Heart left ventricle (tissue), 16 donors: Measurements from ENCODE around the gene HSPB8. TPM values are rescaled to one million over a fixed set of nuclear protein-coding genes. Genes with fewer than 3 reads are reported as not detected.
A peak's percentile ranks its signal among the peaks of the same experiment; 100 is the strongest.

Experiments
- ATAC-seq, 4 donors: fragments of 200-7000 bp; cut with Tn5 transposase; one replicate each; pipeline ENCODE4 v1.9.1; 2020 to 2022; ENCODE audit warnings: moderate library complexity in 4 of 4, mild to moderate bottlenecking in 3 of 4, moderate number of reproducible peaks in 1 of 4
- DNase-seq, 5 donors: peaks; one replicate each; pipeline ENCODE4 v3.0.0-alpha.2; 2020
- H3K27ac ChIP-seq, 12 donors: fragments of 200-600 bp; sonication (generic) in 4 of 12; one replicate each; pipeline versions ENCODE4 v1.5.0 to v1.8.0; 2016 to 2022; ENCODE audit warnings: mild to moderate bottlenecking in 2 of 12
- H3K27me3 ChIP-seq, 9 donors: fragments of 200-600 bp; sonication (generic) in 2 of 9; one replicate each; pipeline versions ENCODE4 v1.5.1 to v1.8.0; 2016 to 2022; ENCODE audit warnings: mild to moderate bottlenecking in 3 of 9
- H3K36me3 ChIP-seq, 9 donors: fragments of 200-600 bp; sonication (generic) in 2 of 9; one replicate each; pipeline versions ENCODE4 v1.5.0 to v1.8.0; 2018 to 2022; ENCODE audit warnings: mild to moderate bottlenecking in 2 of 9
- H3K4me1 ChIP-seq, 12 donors: fragments of 200-600 bp; sonication (generic) in 4 of 12; one replicate each; pipeline versions ENCODE4 v1.5.0 to v1.8.0; 2016 to 2022; ENCODE audit warnings: mild to moderate bottlenecking in 3 of 12
- H3K4me3 ChIP-seq, 12 donors: fragments of 200-600 bp; sonication (generic) in 4 of 12; one replicate each; pipeline versions ENCODE4 v1.5.0 to v1.8.0; 2017 to 2022; ENCODE audit warnings: mild to moderate bottlenecking in 9 of 12, moderate library complexity in 4 of 12
- H3K9me3 ChIP-seq, 12 donors: fragments of 200-600 bp; sonication (generic) in 4 of 12; one replicate each; pipeline versions ENCODE4 v1.5.0 to v1.8.0; 2016 to 2022; ENCODE audit warnings: mild to moderate bottlenecking in 1 of 12
- POLR2A ChIP-seq, 2 donors: fragments of 450-650 bp; IDR thresholded peaks; one replicate each; pipeline ENCODE4 v1.6.1; 2017; ENCODE audit warnings: antibody characterized with exemption in 2 of 2, mild to moderate bottlenecking in 2 of 2, moderate library complexity in 2 of 2
- WGBS, 4 donors: extraction: QIAGEN DNeasy Blood & Tissue Kit in 2 of 4; methylation state at CpG; one replicate each; pipeline versions ENCODE4 v1.1.5 to v1.1.7; 2013 to 2018; 5-methylcytosine and 5-hydroxymethylcytosine counted together
- intact Hi-C, 10 donors: fragments of 100-400 bp; cut with DNase I; formaldehyde crosslinking; loops; one replicate each; pipeline versions ENCODE4 v1.11.1 to v1.14.2; 2022
- polyA plus RNA-seq, 2 donors: library from polyadenylated mRNA; stranded (reverse); fragments of 200-250 nt; gene quantifications; one replicate each; pipeline ENCODE4 v1.2.3, GENCODE V29; 2013
- total RNA-seq, 9 donors: library from RNA; depleted of rRNA in 2 of 9; stranded (reverse); fragments of >200 nt in 2 of 9; fragmentation: NEBNext Ultra II Directional in 3 of 9; extraction: Animal tissue kit (Norgen Biotek cat#: 25700) in 3 of 9; gene quantifications; one replicate each; pipeline versions ENCODE4 v1.1.0 to v1.2.4, GENCODE V29; 2016 to 2023
- TF ChIP-seq, protein P1 (sequence below), 12 donors: fragments of 200-600 bp; sonication (generic) in 4 of 12; IDR thresholded peaks; one replicate each; pipeline versions ENCODE4 v1.5.0 to v1.8.0; 2018 to 2022; ENCODE audit warnings: antibody characterized with exemption in 12 of 12, mild to moderate bottlenecking in 5 of 12
- donor health status: ischemic (EF 13 %, LVEDD 7.1; RV severe dilation, severe dysfunction).
- donor health status: healthy with polysubstance abuse.
- donor health status: DM: no; HTN: yes; CAD: no.
- donor health status: DM: no; HTN: no; CAD: no.
- donor health status: ischemic (EF 25% LVEDD 6.9; RV normal size, moderate dysfunction).
- donor health status: ischemic (EF 25% LVEDD 5.7; RV mildly dilated, moderate dysfunction).
- donor health status: healthy.
- donor health status: DM: yes; HTN: yes; CAD: no.
- donor health status: ischemic (EF 35%, LVEDD 5.7; RV mildly dilated, moderate dysfunction).
- donor health status: nonischemic (EF 11% LVEDD 7.7; RV severe dilation, severe dysfunction).
- donor health status: DM: yes; HTN: yes; CAD: no.
- donor health status: PGD.
- donor health status: ischemic (EF 29% LVEDD 5.4; RV normal size, mild dysfunction).
- donor health status: nonischemic (EF 23%, LVEDD 6.1; RV moderate dilation, normal function).

The HSPB8 gene
- total and polyA plus RNA-seq, 11 donors: 417 to 662 (median 523) TPM

DNA sequence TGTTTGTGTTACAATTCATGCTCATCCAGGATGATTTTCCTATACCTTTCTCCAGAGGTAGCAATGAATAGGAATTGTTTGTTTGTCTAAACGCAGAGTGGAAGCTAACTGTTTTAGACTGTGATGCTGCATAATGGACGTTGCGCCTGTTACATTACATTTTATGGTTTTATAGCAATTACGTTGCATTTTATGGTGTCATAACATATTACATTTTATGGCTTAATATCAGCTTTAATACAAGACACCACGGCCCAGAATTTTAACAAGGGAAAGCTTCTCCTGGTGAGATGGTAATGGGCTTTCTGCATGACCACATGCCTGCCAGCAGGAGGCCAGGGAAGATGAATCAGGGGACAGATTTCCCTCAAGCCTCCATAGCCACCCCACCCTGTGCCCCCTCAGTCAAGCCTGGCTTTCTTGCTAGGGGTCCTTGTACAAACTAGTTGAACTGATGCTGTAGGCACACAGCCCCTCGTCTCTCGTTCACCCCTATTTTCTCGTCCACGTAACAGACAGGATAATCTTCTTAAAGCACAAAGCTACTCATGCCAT lies 56.5 kb downstream of the HSPB8 start:
- Histone ChIP-seq H3K27ac (no peak overlapping the region), H3K9me3 (peaks cover 0 to 2% (median 0%) of the 10 kb centered on the region in 12 donors), H3K27me3 (no peaks in the 10 kb centered on the region), H3K36me3 (no peaks in the 10 kb centered on the region), H3K4me3 (no peak overlapping the region), H3K4me1 (peaks cover 0 to 4% (median 0%) of the 10 kb centered on the region in 12 donors)
- intact Hi-C loops: no loop called here
- DNase-seq (no peak), ATAC-seq (no peak)
- WGBS, 4 donors: 70 to 79% (median 73%) methylated on average over 9 of the region's 9 CpGs
- TF ChIP-seq POLR2A (IDR thresholded peaks at IDR 0.05): no peak
- TF ChIP-seq, protein P1, sequence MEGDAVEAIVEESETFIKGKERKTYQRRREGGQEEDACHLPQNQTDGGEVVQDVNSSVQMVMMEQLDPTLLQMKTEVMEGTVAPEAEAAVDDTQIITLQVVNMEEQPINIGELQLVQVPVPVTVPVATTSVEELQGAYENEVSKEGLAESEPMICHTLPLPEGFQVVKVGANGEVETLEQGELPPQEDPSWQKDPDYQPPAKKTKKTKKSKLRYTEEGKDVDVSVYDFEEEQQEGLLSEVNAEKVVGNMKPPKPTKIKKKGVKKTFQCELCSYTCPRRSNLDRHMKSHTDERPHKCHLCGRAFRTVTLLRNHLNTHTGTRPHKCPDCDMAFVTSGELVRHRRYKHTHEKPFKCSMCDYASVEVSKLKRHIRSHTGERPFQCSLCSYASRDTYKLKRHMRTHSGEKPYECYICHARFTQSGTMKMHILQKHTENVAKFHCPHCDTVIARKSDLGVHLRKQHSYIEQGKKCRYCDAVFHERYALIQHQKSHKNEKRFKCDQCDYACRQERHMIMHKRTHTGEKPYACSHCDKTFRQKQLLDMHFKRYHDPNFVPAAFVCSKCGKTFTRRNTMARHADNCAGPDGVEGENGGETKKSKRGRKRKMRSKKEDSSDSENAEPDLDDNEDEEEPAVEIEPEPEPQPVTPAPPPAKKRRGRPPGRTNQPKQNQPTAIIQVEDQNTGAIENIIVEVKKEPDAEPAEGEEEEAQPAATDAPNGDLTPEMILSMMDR (IDR thresholded peaks at IDR 0.05): peak in 9 of 12 donors; percentile 16 to 47 (median 25)

DNA sequence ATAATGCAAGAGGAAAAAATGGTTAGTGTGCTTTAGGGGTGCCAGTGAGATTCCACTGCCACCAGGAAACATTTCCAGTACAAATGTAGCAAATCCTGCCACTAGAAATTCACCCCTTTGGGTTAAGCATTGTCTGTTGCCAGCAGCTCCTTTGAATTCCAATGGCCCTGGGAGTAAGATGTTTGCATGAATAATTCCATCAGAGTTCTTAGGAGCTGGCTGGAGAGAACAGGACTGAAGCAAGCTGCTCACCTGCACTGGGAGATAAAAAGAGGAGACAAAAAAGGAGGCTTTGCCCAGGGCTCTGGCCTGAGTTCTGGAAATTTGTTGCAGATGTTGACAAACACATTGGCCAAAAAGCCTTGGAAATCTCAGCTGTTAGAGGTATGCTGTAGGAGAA lies 57.6 kb downstream of the HSPB8 start:
- peaks cover 0 to 4% (median 0%) of the 10 kb centered on the region in 12 donors for H3K4me1 ChIP-seq
- peaks cover 0 to 2% (median 0%) of the 10 kb centered on the region in 12 donors for H3K9me3 ChIP-seq
- no peaks in the 10 kb centered on the region for H3K36me3 ChIP-seq
- TF ChIP-seq, protein P1 (IDR thresholded peaks at IDR 0.05): no peak
- TF ChIP-seq POLR2A (IDR thresholded peaks at IDR 0.05): no peak
- intact Hi-C loops: no loop called here
- ATAC-seq (no peak), DNase-seq (no peak)
- no peaks in the 10 kb centered on the region for H3K27me3 ChIP-seq
- no peak overlapping the region for H3K4me3 ChIP-seq
- H3K27ac ChIP-seq: no peak overlapping the region

- Histone ChIP-seq H3K9me3 (peaks cover 0 to 2% (median 0%) of the 10 kb centered on the region in 12 donors), H3K27ac (no peak overlapping the region), H3K4me3 (no peak overlapping the region), H3K27me3 (no peaks in the 10 kb centered on the region), H3K36me3 (no peaks in the 10 kb centered on the region), H3K4me1 (peaks cover 0 to 4% (median 0%) of the 10 kb centered on the region in 12 donors)
- TF ChIP-seq POLR2A (IDR thresholded peaks at IDR 0.05): no peak
- TF ChIP-seq, protein P1 (IDR thresholded peaks at IDR 0.05): peak in 1 of 12 donors; percentile 2
- intact Hi-C loops: no loop called here
- 48 to 59% (median 54%) methylated on average over 3 of the region's 3 CpGs for WGBS, 4 donors
- DNase-seq (no peak), ATAC-seq (peak in 1 of 4 donors; percentile 18)
These were observed 60.3 kb downstream of the HSPB8 start for GRCh38 chr12:119239040-119239439.

- no peaks in the 10 kb centered on the region for H3K36me3 ChIP-seq
- no peak for ATAC-seq
- 75 to 85% (median 79%) methylated on average over 5 of the region's 5 CpGs for WGBS, 4 donors
- peaks cover 0 to 2% (median 0%) of the 10 kb centered on the region in 12 donors for H3K9me3 ChIP-seq
- H3K4me3 ChIP-seq: no peak overlapping the region
- peaks cover 0 to 10% (median 5%) of the 10 kb centered on the region in 12 donors for H3K4me1 ChIP-seq
- TF ChIP-seq POLR2A (IDR thresholded peaks at IDR 0.05): no peak
- TF ChIP-seq, protein P1 (IDR thresholded peaks at IDR 0.05): no peak
- intact Hi-C loops: no loop called here
- no peak for DNase-seq
- no peaks in the 10 kb centered on the region for H3K27me3 ChIP-seq
- H3K27ac ChIP-seq: no peak overlapping the region
These were observed 62.3 kb downstream of the HSPB8 start for GRCh38 chr12:119241049-119241448.
